GM19240 (cell line): Measurements from ENCODE around the gene MBTPS2.

Source experiments
- DNase-seq: peaks from one replicate; pipeline ENCODE4 v3.0.0; 2011; ENCODE audit warnings: low spot score; ENCODE audit not compliant: insufficient read length

MBTPS2 gene

GRCh38 chrX:21934414-21934813 is 95.0 kb downstream of the MBTPS2 start:
- DNase-seq: no peak
